Vagina (tissue), 2 donors: ENCODE data around the gene CYTH2. TPM values are rescaled to one million over a fixed set of nuclear protein-coding genes. Genes with fewer than 3 reads are reported as not detected.

Source experiments
- DNase-seq, 2 donors: peaks; one replicate each; pipeline ENCODE4 v3.0.0-alpha.2; 2017; ENCODE audit errors: extremely low spot score in 2 of 2
- H3K27ac ChIP-seq: fragments of 200-600 bp; sonication (generic); one replicate; pipeline ENCODE4 v1.5.1; 2019
- H3K27me3 ChIP-seq: fragments of 200-600 bp; sonication (generic); one replicate; pipeline ENCODE4 v1.5.1; 2019
- H3K36me3 ChIP-seq, 2 donors: fragments of 200-600 bp; sonication (generic); one replicate each; pipeline ENCODE4 v1.5.1; 2017 to 2019
- H3K4me1 ChIP-seq: fragments of 200-600 bp; sonication (generic); one replicate; pipeline ENCODE4 v1.5.1; 2019
- H3K4me3 ChIP-seq, 2 donors: fragments of 200-600 bp; sonication (generic); 1 replicate in 1 of 2; 2 replicates in 1 of 2; pipeline ENCODE4 v1.5.1; 2016 to 2019
- H3K9me3 ChIP-seq: fragments of 200-600 bp; sonication (generic); one replicate; pipeline ENCODE4 v1.5.1; 2019
- POLR2A ChIP-seq, 2 donors: fragments of 450-650 bp; IDR thresholded peaks; one replicate each; pipeline ENCODE4 v1.6.1; 2017; ENCODE audit warnings: antibody characterized with exemption in 2 of 2, mild to moderate bottlenecking in 2 of 2, moderate library complexity in 2 of 2
- POLR2AphosphoS5 ChIP-seq, 2 donors: sonication (generic); formaldehyde crosslinking; IDR thresholded peaks; one replicate each; pipeline ENCODE4 v1.9.0; 2017; ENCODE audit warnings: antibody characterized with exemption in 2 of 2, mild to moderate bottlenecking in 2 of 2, low read depth in 1 of 2; ENCODE audit not compliant: insufficient read depth in 1 of 2
- intact Hi-C: fragments of 100-400 bp; cut with DNase I; formaldehyde crosslinking; loops from one replicate; pipeline ENCODE4 v1.15.1; 2023
- total RNA-seq: library from RNA; depleted of rRNA; stranded (reverse); fragments of >200 nt; gene quantifications from one replicate; pipeline ENCODE4 v1.2.3, GENCODE V29; 2016
- TF ChIP-seq, protein P1 (sequence below), 3 experiments: fragments of 450-650 bp in 2 of 3; fragments of 200-600 bp in 1 of 3; sonication (generic) in 1 of 3; IDR thresholded peaks; one replicate each; pipeline ENCODE4 v1.5.1; 2017 to 2019; ENCODE audit warnings: antibody characterized with exemption in 3 of 3, mild to moderate bottlenecking in 2 of 3, moderate library complexity in 2 of 3

CYTH2 gene
- total RNA-seq, 1 donor from 2014 or later: 87.2 TPM

DNA sequence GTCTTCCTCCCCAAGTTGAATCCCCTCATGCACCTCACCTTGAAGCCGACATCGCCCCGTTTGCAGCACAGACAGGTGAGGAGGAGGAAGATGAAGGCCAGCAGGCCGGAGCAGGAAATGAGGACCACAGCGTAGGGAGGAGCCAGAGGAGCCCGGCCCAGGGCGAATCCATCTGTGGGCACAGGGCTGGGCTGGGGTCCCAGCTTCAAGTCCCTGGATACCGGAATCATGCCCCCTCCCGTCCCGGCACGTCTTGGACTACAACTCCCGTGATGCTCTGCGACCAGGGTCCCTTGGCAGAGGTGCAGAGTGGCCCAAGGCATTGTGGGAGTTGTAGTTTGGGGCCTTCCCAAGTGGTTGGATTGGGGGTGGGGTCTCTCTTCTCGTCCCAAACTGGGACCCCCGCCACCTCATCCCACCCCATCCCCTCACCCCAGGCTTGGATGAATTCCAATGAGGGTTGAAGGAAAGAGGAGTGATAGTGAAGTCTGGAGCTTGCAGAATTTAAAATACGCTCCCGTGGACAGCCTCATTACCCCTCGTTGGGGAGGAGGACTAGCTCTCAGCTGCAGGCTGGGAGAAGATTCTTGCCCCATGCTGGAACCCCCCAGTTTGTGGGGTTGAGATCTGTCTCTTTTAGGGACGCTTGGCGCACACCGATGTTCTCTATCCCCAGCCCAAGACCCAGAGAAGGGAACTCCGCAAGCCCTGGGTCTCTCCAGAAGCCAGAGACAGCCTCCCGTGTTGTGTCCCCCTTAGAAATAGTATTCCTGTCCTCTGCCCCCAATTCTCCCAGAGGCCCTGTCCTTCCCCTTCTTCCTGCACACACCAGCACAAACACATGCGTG is 41.5 kb downstream of the CYTH2 start:
- intact Hi-C loops: no loop called here
- no peaks in the 10 kb centered on the region for H3K9me3 ChIP-seq
- H3K27me3 ChIP-seq: peaks cover 4% of the 10 kb centered on the region
- TF ChIP-seq POLR2AphosphoS5 (IDR thresholded peaks at IDR 0.05; ENCODE audit: insufficient read depth in 1 of 2, low read depth in 1 of 2) (peak; percentile 32 to 67), POLR2A (IDR thresholded peaks at IDR 0.05) (no peak)
- peaks cover 18% of the 10 kb centered on the region for H3K4me1 ChIP-seq
- no peaks in the 10 kb centered on the region for H3K36me3 ChIP-seq
- DNase-seq: no peak
- peak overlapping the region; percentile 1 to 23 for H3K4me3 ChIP-seq
- no peak overlapping the region for H3K27ac ChIP-seq

DNA sequence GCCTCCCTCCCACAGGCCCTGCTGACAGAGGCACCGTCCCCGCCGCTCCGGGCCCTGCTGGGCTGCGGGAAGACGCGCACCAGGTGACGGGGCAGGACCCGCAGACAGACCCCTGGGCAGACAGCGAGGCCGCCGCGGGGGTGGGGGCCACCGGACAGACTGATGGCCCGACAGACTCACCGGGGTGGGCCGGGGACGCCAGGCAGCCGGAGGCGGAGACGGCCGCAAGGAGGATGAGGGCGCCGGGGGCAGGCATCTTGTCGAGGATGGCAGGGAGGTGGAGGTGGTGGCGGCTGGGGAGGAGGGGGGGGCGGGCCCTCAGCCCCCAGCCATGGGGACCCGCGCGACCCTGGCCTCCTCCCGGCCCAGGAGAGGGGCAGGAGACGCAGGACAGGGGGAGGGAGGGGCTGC is 42.2 kb downstream of the CYTH2 start:
- TF ChIP-seq, protein P1, sequence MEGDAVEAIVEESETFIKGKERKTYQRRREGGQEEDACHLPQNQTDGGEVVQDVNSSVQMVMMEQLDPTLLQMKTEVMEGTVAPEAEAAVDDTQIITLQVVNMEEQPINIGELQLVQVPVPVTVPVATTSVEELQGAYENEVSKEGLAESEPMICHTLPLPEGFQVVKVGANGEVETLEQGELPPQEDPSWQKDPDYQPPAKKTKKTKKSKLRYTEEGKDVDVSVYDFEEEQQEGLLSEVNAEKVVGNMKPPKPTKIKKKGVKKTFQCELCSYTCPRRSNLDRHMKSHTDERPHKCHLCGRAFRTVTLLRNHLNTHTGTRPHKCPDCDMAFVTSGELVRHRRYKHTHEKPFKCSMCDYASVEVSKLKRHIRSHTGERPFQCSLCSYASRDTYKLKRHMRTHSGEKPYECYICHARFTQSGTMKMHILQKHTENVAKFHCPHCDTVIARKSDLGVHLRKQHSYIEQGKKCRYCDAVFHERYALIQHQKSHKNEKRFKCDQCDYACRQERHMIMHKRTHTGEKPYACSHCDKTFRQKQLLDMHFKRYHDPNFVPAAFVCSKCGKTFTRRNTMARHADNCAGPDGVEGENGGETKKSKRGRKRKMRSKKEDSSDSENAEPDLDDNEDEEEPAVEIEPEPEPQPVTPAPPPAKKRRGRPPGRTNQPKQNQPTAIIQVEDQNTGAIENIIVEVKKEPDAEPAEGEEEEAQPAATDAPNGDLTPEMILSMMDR (IDR thresholded peaks at IDR 0.05): no peak
- TF ChIP-seq POLR2AphosphoS5 (IDR thresholded peaks at IDR 0.05; ENCODE audit: insufficient read depth in 1 of 2, low read depth in 1 of 2): no peak
- no peak for TF ChIP-seq POLR2A (IDR thresholded peaks at IDR 0.05)
- Histone ChIP-seq H3K4me3 (peak overlapping the region; percentile 1 to 23), H3K27ac (no peak overlapping the region), H3K27me3 (peaks cover 4% of the 10 kb centered on the region), H3K4me1 (peaks cover 18% of the 10 kb centered on the region), H3K9me3 (no peaks in the 10 kb centered on the region), H3K36me3 (no peaks in the 10 kb centered on the region)
- no peak for DNase-seq
- intact Hi-C loops: no loop called here

DNA sequence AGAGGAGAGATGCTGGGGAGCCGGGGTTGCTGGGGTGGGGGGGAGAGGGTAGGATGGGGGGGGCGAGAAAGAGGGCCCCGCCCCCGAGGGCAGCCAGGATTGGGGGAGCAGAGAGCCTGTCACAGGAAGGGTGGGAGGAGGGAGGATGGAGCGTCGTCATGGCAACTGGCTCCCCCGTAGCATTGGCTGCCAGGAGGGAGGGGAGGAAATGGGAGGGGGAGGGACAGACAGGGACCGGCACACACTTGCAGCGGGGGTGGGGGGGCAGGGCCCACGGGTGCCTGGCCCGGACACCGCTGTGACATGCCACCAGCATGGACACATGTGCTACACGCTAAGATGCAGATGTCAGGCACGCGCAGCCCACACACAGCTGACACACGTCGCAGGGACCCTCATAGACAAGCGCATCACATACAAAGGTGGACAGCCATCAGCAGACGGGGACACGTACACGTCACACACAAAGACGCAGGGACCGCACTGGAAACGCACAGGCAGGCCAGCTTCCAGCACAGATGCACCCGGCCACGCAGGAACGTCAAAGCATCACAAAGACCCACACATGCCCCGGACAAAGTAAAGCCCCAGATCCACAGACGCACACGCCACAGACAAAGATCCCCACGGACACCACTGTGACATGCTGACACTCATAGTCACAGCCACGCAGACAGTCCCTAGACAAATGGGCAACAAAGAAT is 42.8 kb downstream of the CYTH2 start, which contains the start of gene LMTK3:
Gene LMTK3, minus strand, starts transcription at position 36 of the 704 bp plus-strand sequence. CDS start 259 bp downstream, outside the sequence.
- Histone ChIP-seq H3K4me1 (peaks cover 18% of the 10 kb centered on the region), H3K27me3 (peaks cover 4% of the 10 kb centered on the region), H3K4me3 (peak within 1 kb of the TSS; percentile 1 to 23), H3K27ac (no peak within 1 kb of the TSS), H3K36me3 (no peaks in the 10 kb centered on the region), H3K9me3 (no peaks in the 10 kb centered on the region)
- TF ChIP-seq, protein P1 (IDR thresholded peaks at IDR 0.05): no peak
- no peak for TF ChIP-seq POLR2A (IDR thresholded peaks at IDR 0.05)
- TF ChIP-seq POLR2AphosphoS5 (IDR thresholded peaks at IDR 0.05; ENCODE audit: insufficient read depth in 1 of 2, low read depth in 1 of 2): no peak
- intact Hi-C loops: no loop called here
- DNase-seq: no peak

DNA sequence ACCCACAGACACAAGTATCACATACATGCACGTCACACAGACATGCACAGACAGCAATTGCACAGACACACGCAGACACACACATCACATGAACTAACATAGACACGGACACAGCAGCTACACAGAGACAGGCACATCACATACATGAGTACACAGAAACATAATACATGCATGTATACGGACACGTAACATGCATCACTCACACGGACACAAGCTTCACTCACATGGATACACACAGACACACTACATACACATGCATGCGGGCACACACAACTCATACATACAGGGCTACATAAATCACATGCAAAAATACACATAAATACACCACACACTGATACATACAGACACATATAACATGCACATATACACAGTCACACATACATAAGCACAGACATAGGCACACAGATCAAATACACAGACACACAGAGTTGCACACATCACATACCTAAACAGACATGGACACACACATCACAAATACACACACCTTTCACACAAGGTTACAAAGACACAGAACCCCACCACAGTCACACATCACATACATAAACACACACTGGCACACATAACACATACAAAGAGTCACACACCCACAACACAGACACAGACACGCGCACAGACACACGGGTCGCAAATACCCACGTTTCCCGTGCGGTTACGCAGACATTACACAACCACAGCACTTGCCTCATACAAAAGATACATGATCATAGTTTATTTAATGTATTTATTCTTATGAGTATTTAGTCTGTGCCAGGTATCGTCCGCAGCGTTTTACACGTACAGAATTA is 43.5 kb downstream of the CYTH2 start:
- H3K36me3 ChIP-seq: no peaks in the 10 kb centered on the region
- peaks cover 4% of the 10 kb centered on the region for H3K27me3 ChIP-seq
- H3K4me1 ChIP-seq: peaks cover 18% of the 10 kb centered on the region
- no peak for TF ChIP-seq POLR2AphosphoS5 (IDR thresholded peaks at IDR 0.05; ENCODE audit: insufficient read depth in 1 of 2, low read depth in 1 of 2)
- TF ChIP-seq, protein P1 (IDR thresholded peaks at IDR 0.05): no peak
- TF ChIP-seq POLR2A (IDR thresholded peaks at IDR 0.05): no peak
- no peaks in the 10 kb centered on the region for H3K9me3 ChIP-seq
- intact Hi-C loops: no loop called here
- DNase-seq: no peak
- H3K4me3 ChIP-seq: no peak overlapping the region
- no peak overlapping the region for H3K27ac ChIP-seq
